WTC11 (cell line): ENCODE data around the gene SMLR1. TPM values are rescaled to one million over a fixed set of nuclear protein-coding genes. Genes with fewer than 3 reads are reported as not detected.

Experiments
- ATAC-seq: fragments of 200-7000 bp; cut with Tn5 transposase; 2 replicates; pipeline ENCODE4 v1.10.0; 2021; ENCODE audit warnings: mild to moderate bottlenecking, moderate library complexity
- CTCF ChIA-PET: fragments of 300-600 bp; sonication (Branson Sonifier 250); formaldehyde crosslinking; loops from one replicate; lab custom pipeline; 2021; ENCODE audit warnings: antibody characterized with exemption; lab: Charles Lee
- POLR2A ChIA-PET: fragments of 350-600 bp; sonication (Branson Sonifier 250); formaldehyde crosslinking; loops from one replicate; lab custom pipeline; 2021; ENCODE audit warnings: antibody characterized with exemption; lab: Charles Lee
- DNase-seq: peaks from one replicate; pipeline ENCODE4 v3.0.0; 2021; ENCODE audit warnings: low spot score
- H3K27ac Mint-ChIP-seq: 2 replicates; pipeline ENCODE4 v1.8.0; 2021; ENCODE audit warnings: mixed read lengths
- H3K27me3 Mint-ChIP-seq: 2 replicates; pipeline ENCODE4 v1.8.0; 2021; ENCODE audit warnings: low read depth, mild to moderate bottlenecking, moderate library complexity, mixed read lengths
- H3K36me3 Mint-ChIP-seq: 2 replicates; pipeline ENCODE4 v1.8.0; 2021; ENCODE audit warnings: mixed read lengths
- H3K4me1 Mint-ChIP-seq: 2 replicates; pipeline ENCODE4 v1.8.0; 2022; ENCODE audit warnings: mixed read lengths
- H3K4me3 Mint-ChIP-seq: 2 replicates; pipeline ENCODE4 v1.8.0; 2021; ENCODE audit warnings: mild to moderate bottlenecking, moderate library complexity, mixed read lengths
- H3K9me3 Mint-ChIP-seq: 2 replicates; pipeline ENCODE4 v1.8.0; 2021; ENCODE audit warnings: mixed read lengths
- CREB1 ChIP-seq: sonication (generic); formaldehyde crosslinking; IDR thresholded peaks from 2 replicates; pipeline ENCODE4 v1.8.0; 2023; ENCODE audit warnings: mild to moderate bottlenecking, missing genetic modification reagents
- E2F5 ChIP-seq: sonication (generic); formaldehyde crosslinking; IDR thresholded peaks from 2 replicates; pipeline ENCODE4 v1.8.1; 2022; ENCODE audit warnings: mild to moderate bottlenecking, moderate library complexity, missing genetic modification reagents
- ERG ChIP-seq: fragments of 250-450 bp; sonication (Bioruptor Pico); IDR thresholded peaks from 2 replicates; pipeline ENCODE4 v1.8.0; 2021; ENCODE audit warnings: mild to moderate bottlenecking
- ETV6 ChIP-seq: sonication (generic); formaldehyde crosslinking; IDR thresholded peaks from 2 replicates; pipeline ENCODE4 v1.8.1; 2022; ENCODE audit warnings: mild to moderate bottlenecking, missing genetic modification reagents
- GRHL2 ChIP-seq: fragments of 250-450 bp; sonication (Bioruptor Pico); IDR thresholded peaks from 2 replicates; pipeline ENCODE4 v1.8.0; 2022; ENCODE audit warnings: mild to moderate bottlenecking, moderate library complexity; ENCODE audit not compliant: insufficient replicate concordance, severe bottlenecking
- JUN ChIP-seq: sonication (generic); formaldehyde crosslinking; IDR thresholded peaks from 2 replicates; pipeline ENCODE4 v1.8.0; 2023; ENCODE audit warnings: mild to moderate bottlenecking, missing genetic modification reagents
- MLX ChIP-seq: sonication (generic); formaldehyde crosslinking; IDR thresholded peaks from 2 replicates; pipeline ENCODE4 v1.8.1; 2023; ENCODE audit warnings: mild to moderate bottlenecking, missing genetic modification reagents, moderate library complexity
- NR2C2 ChIP-seq: sonication (generic); formaldehyde crosslinking; IDR thresholded peaks from 2 replicates; pipeline ENCODE4 v1.8.0; 2022; ENCODE audit warnings: mild to moderate bottlenecking, missing genetic modification reagents
- TEAD1 ChIP-seq: sonication (generic); formaldehyde crosslinking; IDR thresholded peaks from 2 replicates; pipeline ENCODE4 v1.8.0; 2022; ENCODE audit warnings: mild to moderate bottlenecking, missing genetic modification reagents
- total RNA-seq: library from RNA; stranded (reverse); gene quantifications from 3 replicates; pipeline ENCODE4 v1.2.3, GENCODE V29; 2021
- TF ChIP-seq, protein P1 (sequence below): sonication (generic); formaldehyde crosslinking; IDR thresholded peaks from 2 replicates; pipeline ENCODE4 v1.8.0; 2023; ENCODE audit warnings: mild to moderate bottlenecking, missing genetic modification reagents
- TF ChIP-seq, protein P2 (sequence below): sonication (generic); formaldehyde crosslinking; IDR thresholded peaks from 2 replicates; pipeline ENCODE4 v1.8.1; 2023; ENCODE audit warnings: mild to moderate bottlenecking, moderate library complexity, missing genetic modification reagents
- TF ChIP-seq, protein P3 (sequence below): fragments of 250-450 bp; sonication (Bioruptor Pico); conservative IDR thresholded peaks from 2 replicates; pipeline ENCODE4 v1.9.0; 2021; ENCODE audit warnings: mild to moderate bottlenecking

Gene SMLR1
- total RNA-seq, 1 experiment from 2014 or later: not detected

- TF ChIP-seq, protein P1, sequence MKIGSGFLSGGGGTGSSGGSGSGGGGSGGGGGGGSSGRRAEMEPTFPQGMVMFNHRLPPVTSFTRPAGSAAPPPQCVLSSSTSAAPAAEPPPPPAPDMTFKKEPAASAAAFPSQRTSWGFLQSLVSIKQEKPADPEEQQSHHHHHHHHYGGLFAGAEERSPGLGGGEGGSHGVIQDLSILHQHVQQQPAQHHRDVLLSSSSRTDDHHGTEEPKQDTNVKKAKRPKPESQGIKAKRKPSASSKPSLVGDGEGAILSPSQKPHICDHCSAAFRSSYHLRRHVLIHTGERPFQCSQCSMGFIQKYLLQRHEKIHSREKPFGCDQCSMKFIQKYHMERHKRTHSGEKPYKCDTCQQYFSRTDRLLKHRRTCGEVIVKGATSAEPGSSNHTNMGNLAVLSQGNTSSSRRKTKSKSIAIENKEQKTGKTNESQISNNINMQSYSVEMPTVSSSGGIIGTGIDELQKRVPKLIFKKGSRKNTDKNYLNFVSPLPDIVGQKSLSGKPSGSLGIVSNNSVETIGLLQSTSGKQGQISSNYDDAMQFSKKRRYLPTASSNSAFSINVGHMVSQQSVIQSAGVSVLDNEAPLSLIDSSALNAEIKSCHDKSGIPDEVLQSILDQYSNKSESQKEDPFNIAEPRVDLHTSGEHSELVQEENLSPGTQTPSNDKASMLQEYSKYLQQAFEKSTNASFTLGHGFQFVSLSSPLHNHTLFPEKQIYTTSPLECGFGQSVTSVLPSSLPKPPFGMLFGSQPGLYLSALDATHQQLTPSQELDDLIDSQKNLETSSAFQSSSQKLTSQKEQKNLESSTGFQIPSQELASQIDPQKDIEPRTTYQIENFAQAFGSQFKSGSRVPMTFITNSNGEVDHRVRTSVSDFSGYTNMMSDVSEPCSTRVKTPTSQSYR (CRISPR knock-in tag): no peak
- TF ChIP-seq GRHL2 (CRISPR knock-in tag) (no peak), NR2C2 (CRISPR knock-in tag) (no peak), MLX (CRISPR knock-in tag) (no peak), CREB1 (no peak), JUN (CRISPR knock-in tag) (no peak), TEAD1 (CRISPR knock-in tag) (no peak)
- TF ChIP-seq, protein P2, sequence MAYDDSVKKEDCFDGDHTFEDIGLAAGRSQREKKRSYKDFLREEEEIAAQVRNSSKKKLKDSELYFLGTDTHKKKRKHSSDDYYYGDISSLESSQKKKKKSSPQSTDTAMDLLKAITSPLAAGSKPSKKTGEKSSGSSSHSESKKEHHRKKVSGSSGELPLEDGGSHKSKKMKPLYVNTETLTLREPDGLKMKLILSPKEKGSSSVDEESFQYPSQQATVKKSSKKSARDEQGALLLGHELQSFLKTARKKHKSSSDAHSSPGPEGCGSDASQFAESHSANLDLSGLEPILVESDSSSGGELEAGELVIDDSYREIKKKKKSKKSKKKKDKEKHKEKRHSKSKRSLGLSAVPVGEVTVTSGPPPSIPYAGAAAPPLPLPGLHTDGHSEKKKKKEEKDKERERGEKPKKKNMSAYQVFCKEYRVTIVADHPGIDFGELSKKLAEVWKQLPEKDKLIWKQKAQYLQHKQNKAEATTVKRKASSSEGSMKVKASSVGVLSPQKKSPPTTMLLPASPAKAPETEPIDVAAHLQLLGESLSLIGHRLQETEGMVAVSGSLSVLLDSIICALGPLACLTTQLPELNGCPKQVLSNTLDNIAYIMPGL: no peak
- TF ChIP-seq, protein P3, sequence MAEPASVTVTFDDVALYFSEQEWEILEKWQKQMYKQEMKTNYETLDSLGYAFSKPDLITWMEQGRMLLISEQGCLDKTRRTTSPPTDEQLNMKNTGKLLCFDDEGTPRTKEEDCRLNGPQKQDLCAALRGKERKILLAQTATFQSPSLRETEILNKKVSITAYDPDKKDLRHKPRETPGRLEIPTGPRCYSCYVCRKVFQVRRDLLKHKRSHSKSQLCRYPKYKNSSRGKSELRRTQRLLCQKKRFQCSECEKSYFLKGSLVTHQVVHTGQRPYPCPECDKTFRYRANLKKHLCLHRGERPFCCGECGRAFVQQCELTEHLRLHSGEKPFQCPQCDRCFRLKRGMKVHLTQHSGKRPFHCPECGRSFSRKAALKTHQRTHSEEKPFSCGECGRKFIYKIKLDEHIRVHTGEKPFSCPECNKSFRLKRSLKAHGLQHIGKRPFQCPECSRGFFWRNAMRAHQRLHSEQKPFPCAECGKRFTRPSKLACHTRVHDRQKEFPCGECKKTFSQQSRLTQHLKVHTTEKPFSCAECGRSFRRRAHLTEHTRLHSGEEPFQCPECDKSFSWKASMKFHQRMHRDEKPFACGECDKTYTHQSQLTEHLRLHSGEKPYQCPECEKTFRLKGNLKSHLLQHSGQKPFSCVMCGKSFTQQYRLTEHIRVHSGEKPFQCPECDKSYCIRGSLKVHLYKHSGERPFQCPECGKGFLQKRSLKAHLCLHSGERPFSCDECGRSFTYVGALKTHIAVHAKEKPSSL: no peak
Measured at GRCh38 chr6:130858054-130858453, 30.8 kb downstream of the SMLR1 start (continued).

GRCh38 chr6:130858498-130859160 is 31.4 kb downstream of the SMLR1 start:
- CTCF ChIA-PET: no interaction called here
- peak overlapping the region; percentile 84; the same call in 1 of the 2 replicates for H3K27ac Mint-ChIP-seq

More at GRCh38 chr6:130858498-130859160, 31.4 kb downstream of the SMLR1 start:
- ATAC-seq: no peak
- H3K36me3 Mint-ChIP-seq: peaks cover 8% of the 10 kb centered on the region
- POLR2A ChIA-PET: no interaction called here
- TF ChIP-seq E2F5: no peak
- TF ChIP-seq ETV6 (CRISPR knock-in tag): no peak
- no peak for TF ChIP-seq ERG (CRISPR knock-in tag)
- H3K4me1 Mint-ChIP-seq: peaks cover 26% of the 10 kb centered on the region
- peaks cover 4% of the 10 kb centered on the region for H3K9me3 Mint-ChIP-seq
- H3K27me3 Mint-ChIP-seq: no peaks in the 10 kb centered on the region
- no peak overlapping the region for H3K4me3 Mint-ChIP-seq
- DNase-seq: no peak
